Fibroblast of the aortic adventitia (primary cell): ENCODE data around the gene KIF1A. TPM values are rescaled to one million over a fixed set of nuclear protein-coding genes. Genes with fewer than 3 reads are reported as not detected.

Source experiments
- DNase-seq: peaks from one replicate; pipeline ENCODE4 v3.0.0-alpha.2; 2010; ENCODE audit warnings: low read depth
- H3K4me3 ChIP-seq: 2 replicates; pipeline ENCODE4 v1.5.1; 2011; ENCODE audit warnings: low read depth, mild to moderate bottlenecking, control low read depth, low read length, moderate library complexity
- CTCF ChIP-seq: IDR thresholded peaks from 2 replicates; pipeline ENCODE4 v1.5.1; 2011; ENCODE audit warnings: mild to moderate bottlenecking, low read length, control low read depth, inconsistent platforms; ENCODE audit not compliant: insufficient read depth
- total RNA-seq: library from RNA; depleted of rRNA; stranded (reverse); fragments of >200 nt; gene quantifications from 2 replicates; pipeline ENCODE4 v1.2.3, GENCODE V29; 2012; ENCODE audit warnings: low replicate concordance

Gene KIF1A
- total RNA-seq, 1 donor, result under 0.01 TPM

DNA sequence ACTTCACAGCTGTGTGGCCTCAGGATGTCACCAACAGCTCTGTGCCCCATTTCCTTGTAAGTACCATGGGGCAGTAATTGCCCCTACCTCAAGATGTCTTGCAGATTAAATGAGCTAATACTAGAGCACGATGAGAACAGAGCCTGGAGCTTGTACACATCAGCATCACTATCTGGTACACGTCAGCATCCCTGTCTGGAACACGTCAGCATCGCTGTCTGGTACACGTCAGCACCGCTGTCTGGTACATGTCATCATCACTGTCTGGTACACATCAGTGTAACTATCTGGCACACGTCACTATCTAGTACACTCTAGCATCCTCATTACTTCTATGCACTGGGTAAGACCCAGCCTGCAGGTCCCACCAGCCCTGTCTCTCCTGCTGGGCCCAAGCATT, 91.2 kb downstream of the KIF1A start:
- TF ChIP-seq CTCF, result no peak
- H3K4me3 ChIP-seq, result no peak overlapping the region
- DNase-seq, result peak; percentile 5

- TF ChIP-seq CTCF, result no peak
- no peak for DNase-seq
- H3K4me3 ChIP-seq, result no peak overlapping the region
Observed at GRCh38 chr2:240728361-240728760, 91.7 kb downstream of the KIF1A start.

- no peak for DNase-seq
- no peak overlapping the region for H3K4me3 ChIP-seq
- no peak for TF ChIP-seq CTCF
Observed at GRCh38 chr2:240727913-240728312, 92.1 kb downstream of the KIF1A start.

GRCh38 chr2:240727439-240727838, 92.6 kb downstream of the KIF1A start:
- TF ChIP-seq CTCF, result no peak
- no peak overlapping the region for H3K4me3 ChIP-seq
- no peak for DNase-seq

DNA sequence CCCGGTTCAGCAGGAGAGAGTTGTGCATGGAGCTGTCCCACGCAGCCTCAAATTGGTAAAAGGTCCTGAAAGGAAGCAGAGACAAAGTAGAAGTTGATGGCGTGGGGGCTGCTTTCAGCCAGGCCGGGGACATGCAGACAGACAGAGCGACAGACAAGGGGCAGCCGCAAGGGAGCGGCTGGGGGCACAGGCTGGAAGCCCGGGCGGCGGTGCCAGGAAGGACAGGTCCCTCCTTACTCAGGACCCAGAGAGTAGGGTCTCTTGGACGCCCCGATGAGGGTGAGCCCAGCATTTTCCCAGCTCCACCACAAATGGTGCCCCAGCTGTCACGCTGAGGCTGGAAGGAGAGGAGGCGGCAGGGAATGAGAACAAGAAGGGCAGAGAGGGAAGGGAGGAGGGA, 93.1 kb downstream of the KIF1A start:
- DNase-seq, result no peak
- no peak overlapping the region for H3K4me3 ChIP-seq
- TF ChIP-seq CTCF, result no peak

DNA sequence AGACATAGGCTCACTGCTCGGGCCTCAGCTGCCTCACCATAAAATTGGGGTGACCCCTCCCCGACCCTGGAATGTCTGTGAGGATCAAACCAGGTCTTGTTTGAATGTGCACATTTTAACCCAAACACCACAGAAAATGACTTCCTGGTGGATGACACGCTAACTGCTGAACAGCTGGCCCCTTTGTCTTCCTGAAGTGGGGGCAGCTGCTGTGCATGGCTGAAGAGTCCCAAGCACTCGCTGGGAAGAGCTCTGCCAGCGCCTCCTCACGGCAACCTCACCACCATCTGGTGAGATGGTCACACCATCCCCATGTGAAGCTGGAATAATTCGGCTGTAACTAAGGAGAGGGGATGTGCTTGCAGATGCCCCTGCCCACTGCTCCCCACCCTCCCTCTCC, 94.3 kb downstream of the KIF1A start:
- no peak for TF ChIP-seq CTCF
- H3K4me3 ChIP-seq, result no peak overlapping the region
- DNase-seq, result no peak

DNA sequence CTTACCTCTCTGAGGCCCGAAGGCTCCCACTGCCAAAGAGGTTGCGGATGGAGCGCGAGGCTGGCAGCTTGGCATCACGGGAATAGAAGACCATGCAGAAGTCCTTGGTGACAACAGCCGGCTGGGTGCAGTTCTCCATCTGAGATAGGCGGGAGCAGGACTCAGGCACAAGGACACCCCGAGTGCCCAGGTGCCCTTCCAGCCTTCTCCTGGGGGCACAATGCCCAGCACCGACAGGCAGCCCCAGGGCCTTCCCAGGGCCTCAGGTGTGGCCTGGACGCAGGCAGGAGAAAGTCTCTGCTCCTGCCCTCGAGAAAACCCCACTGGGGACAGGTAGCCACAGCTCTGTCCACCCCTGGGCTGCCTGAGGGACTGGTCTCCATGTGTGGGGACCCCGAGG, 94.8 kb downstream of the KIF1A start:
- no peak for TF ChIP-seq CTCF
- H3K4me3 ChIP-seq, result no peak overlapping the region

More for the DNA sequence above, 94.8 kb downstream of the KIF1A start:
- DNase-seq, result no peak
